ENCODE data around the gene PRKCA. TPM values are rescaled to one million over a fixed set of nuclear protein-coding genes. Genes with fewer than 3 reads are reported as not detected.

The PRKCA gene
- total and polyA plus RNA-seq, 12 donors: 1.6 to 27.6 (median 10.5) TPM

GRCh38 chr17:66834426-66834918 is 532.1 kb downstream of the PRKCA start:
- no peak for TF ChIP-seq CTCF (IDR thresholded peaks at IDR 0.05)
- DNase-seq: no peak
- 36 to 37% methylated on average over 7 of the region's 7 CpGs for WGBS, 2 donors
- intact Hi-C loops (cut with DNase I): loop anchor here in 1 of 10 donors (5.0 kb wide), 1 partner anchor 97 kb away; no protein-coding TSS in a partner anchor
- Histone ChIP-seq H3K27me3 (peaks cover 12 to 73% (median 61%) of the 10 kb centered on the region in 7 donors), H3K36me3 (no peaks in the 10 kb centered on the region), H3K4me1 (peaks cover 0 to under 1% (median 0%) of the 10 kb centered on the region in 9 donors), H3K4me3 (no peak overlapping the region), H3K9me3 (no peaks in the 10 kb centered on the region), H3K27ac (no peak overlapping the region)
- no peak for ATAC-seq

- 2 to 3% methylated on average over 56 to 57 of the region's 57 CpGs for WGBS, 2 donors
- H3K27ac ChIP-seq: no peak within 1 kb of the TSS
- no peak within 1 kb of the TSS for H3K4me3 ChIP-seq
- H3K36me3 ChIP-seq: no peaks in the 10 kb centered on the region
- DNase-seq (no peak), ATAC-seq (no peak)
- peaks cover 12 to 76% (median 64%) of the 10 kb centered on the region in 7 donors for H3K27me3 ChIP-seq
- intact Hi-C loops (cut with DNase I): loop anchor here in 1 of 10 donors (5.0 kb wide), 1 partner anchor 98 kb away; no protein-coding TSS in a partner anchor
- no peaks in the 10 kb centered on the region for H3K4me1 ChIP-seq
- no peaks in the 10 kb centered on the region for H3K9me3 ChIP-seq
- TF ChIP-seq CTCF (IDR thresholded peaks at IDR 0.05): no peak
Measured at GRCh38 chr17:66834919-66835454, 532.6 kb downstream of the PRKCA start, which contains the start of gene CACNG5. Gene CACNG5, plus strand, starts transcription at chr17:66835117. Its CDS starts 42,216 bp downstream, at chr17:66877333.

DNA sequence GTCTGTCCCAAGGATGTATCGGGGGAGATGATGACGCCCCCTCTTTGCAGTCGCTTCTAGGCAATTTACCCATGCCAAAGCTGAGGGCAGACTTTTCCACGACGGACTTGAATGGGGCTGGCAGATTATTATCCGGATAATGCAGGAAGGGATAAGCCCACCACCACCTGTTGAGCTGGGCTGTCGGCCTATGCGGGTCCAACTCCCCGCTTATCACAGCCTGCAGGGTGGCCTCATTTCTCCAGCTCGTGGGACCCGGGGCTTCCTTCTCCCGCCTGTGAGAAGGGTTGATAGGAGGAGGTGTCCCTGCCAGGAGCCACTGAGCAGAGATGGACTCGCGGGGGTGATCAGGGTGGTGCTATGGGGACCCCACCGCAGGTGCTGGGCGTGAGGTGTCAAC is 533.1 kb downstream of the PRKCA start:
- Histone ChIP-seq H3K4me1 (no peaks in the 10 kb centered on the region), H3K27ac (no peak overlapping the region), H3K9me3 (no peaks in the 10 kb centered on the region), H3K27me3 (peaks cover 12 to 81% (median 63%) of the 10 kb centered on the region in 7 donors), H3K36me3 (no peaks in the 10 kb centered on the region), H3K4me3 (no peak overlapping the region)
- intact Hi-C loops (cut with DNase I): no loop called here
- no peak for ATAC-seq
- no peak for TF ChIP-seq CTCF (IDR thresholded peaks at IDR 0.05)
- DNase-seq: no peak
- 32 to 37% methylated on average over 16 of the region's 16 CpGs for WGBS, 2 donors

- H3K27me3 ChIP-seq: peaks cover 12 to 89% (median 57%) of the 10 kb centered on the region in 7 donors
- no peak for ATAC-seq
- H3K36me3 ChIP-seq: no peaks in the 10 kb centered on the region
- WGBS, 2 donors: 56 to 62% methylated on average over 11 of the region's 11 CpGs
- no peak for TF ChIP-seq CTCF (IDR thresholded peaks at IDR 0.05)
- DNase-seq: no peak
- no peak overlapping the region for H3K4me3 ChIP-seq
- H3K4me1 ChIP-seq: no peaks in the 10 kb centered on the region
- intact Hi-C loops (cut with DNase I): no loop called here
- H3K9me3 ChIP-seq: no peaks in the 10 kb centered on the region
- H3K27ac ChIP-seq: no peak overlapping the region
Measured at GRCh38 chr17:66836063-66837005, 533.9 kb downstream of the PRKCA start.

All from heart right ventricle (tissue), 16 donors.